Measurements from ENCODE around the gene ADH1B. TPM values are rescaled to one million over a fixed set of nuclear protein-coding genes. Genes with fewer than 3 reads are reported as not detected.

Gene ADH1B
- polyA plus RNA-seq, 1 donor (not counting 4 experiments of a cell fraction or from before 2014, with no cell fraction given): not detected

DNA sequence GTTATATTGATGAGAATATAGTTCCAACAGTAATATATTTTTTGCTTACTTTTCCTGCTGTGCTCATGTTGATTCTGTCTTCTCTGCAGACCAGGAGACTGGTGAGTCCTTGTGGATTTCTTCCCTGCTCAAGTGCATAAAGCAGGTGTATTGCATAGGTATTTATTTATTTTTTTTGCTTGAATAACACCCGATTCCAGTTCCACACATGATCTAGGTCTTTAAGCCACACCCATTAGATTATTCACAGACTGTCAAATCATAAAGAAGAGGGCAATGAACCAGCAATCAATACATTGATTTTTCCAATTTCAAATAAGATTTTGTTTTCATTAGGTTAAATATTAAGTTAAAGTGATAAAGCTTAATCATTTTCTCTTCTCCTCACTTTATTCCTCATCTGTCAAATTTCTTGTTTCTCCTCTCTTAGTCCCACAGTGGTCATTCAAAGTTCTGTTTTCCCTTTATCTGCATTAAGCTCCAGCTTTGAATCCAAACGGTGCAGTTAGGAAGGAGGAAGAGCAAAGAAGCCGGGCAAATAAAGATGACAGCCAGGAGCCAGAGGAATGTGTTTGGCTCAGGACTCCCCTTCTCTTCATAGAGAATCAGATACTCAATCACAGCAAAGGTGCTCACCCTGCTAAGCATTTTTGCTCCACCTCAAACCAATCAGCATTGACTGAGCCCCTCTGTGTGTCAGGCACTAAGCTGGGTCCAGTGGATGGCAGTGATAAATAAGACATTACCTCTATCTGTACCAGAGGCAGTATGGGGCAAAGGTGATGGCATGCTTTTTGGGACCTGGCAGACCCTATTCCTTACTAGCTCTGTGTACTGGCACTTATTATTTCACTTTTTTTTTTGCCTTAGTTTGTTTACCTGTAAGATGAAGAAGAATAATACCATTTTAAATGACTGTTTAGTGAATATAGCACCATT lies 30.1 kb downstream of the ADH1B start, which contains the start of gene ADH1A:
ADH1A (minus strand) TSS at position 138 of the 939 bp plus-strand sequence; CDS start at position 67, 71 bp downstream.
- H3K4me3 ChIP-seq (ENCODE audit: control insufficient read depth in 2 of 3, extremely low read depth in 1 of 3, insufficient read depth in 2 of 3, low read depth in 1 of 3, low read length in 3 of 3): no peak within 1 kb of the TSS
- H3K79me2 ChIP-seq (ENCODE audit: control insufficient read depth, insufficient read depth, low read length): no peaks in the 10 kb centered on the region
- H2AFZ ChIP-seq (ENCODE audit: control insufficient read depth, low read length): no peak within 1 kb of the TSS

DNA sequence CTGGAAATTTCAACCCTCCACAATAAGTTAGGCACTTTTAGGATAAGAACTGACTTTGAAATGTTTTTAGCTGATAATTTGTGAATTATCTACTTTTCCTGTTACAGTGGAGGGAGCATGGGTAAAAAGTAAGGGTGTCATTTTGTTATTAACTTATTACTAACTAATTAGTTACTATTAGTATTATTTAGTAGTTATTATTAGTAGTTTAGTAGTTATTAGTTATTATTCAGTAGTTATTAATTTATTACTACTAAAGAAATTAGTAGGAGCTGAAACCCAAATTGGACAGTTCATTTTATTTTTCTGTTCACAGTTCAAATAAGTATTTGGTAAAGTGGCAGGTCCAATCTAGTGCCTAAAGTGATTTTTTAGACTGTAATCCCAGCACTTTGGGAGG lies 35.8 kb downstream of the ADH1B start:
- H3K4me3 ChIP-seq (ENCODE audit: control insufficient read depth in 2 of 3, extremely low read depth in 1 of 3, insufficient read depth in 2 of 3, low read depth in 1 of 3, low read length in 3 of 3): no peak overlapping the region
- H2AFZ ChIP-seq (ENCODE audit: control insufficient read depth, low read length): no peak overlapping the region
- H3K27me3 ChIP-seq (ENCODE audit: control insufficient read depth, extremely low read depth, insufficient read depth, low read length): no peaks in the 10 kb centered on the region
- H4K20me1 ChIP-seq (ENCODE audit: control insufficient read depth, extremely low read depth, insufficient read depth, low read length): no peaks in the 10 kb centered on the region
- DNase-seq (ENCODE audit: low read depth, low spot score) (no peak), FAIRE-seq (no peak)
- H3K27ac ChIP-seq (ENCODE audit: control insufficient read depth, insufficient read depth, low read length): no peak overlapping the region
- H3K4me1 ChIP-seq (ENCODE audit: control insufficient read depth, extremely low read depth, insufficient read depth, low read length): no peaks in the 10 kb centered on the region
- H3K4me2 ChIP-seq (ENCODE audit: control insufficient read depth, extremely low read depth, insufficient read depth, low read depth, low read length): no peak overlapping the region
- TF ChIP-seq, protein P1, sequence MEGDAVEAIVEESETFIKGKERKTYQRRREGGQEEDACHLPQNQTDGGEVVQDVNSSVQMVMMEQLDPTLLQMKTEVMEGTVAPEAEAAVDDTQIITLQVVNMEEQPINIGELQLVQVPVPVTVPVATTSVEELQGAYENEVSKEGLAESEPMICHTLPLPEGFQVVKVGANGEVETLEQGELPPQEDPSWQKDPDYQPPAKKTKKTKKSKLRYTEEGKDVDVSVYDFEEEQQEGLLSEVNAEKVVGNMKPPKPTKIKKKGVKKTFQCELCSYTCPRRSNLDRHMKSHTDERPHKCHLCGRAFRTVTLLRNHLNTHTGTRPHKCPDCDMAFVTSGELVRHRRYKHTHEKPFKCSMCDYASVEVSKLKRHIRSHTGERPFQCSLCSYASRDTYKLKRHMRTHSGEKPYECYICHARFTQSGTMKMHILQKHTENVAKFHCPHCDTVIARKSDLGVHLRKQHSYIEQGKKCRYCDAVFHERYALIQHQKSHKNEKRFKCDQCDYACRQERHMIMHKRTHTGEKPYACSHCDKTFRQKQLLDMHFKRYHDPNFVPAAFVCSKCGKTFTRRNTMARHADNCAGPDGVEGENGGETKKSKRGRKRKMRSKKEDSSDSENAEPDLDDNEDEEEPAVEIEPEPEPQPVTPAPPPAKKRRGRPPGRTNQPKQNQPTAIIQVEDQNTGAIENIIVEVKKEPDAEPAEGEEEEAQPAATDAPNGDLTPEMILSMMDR (optimal IDR thresholded peaks at IDR 0.05 in 1 of 3, IDR thresholded peaks at IDR 0.05 in 1 of 3, conservative IDR thresholded peaks at IDR 0.05 in 1 of 3; ENCODE audit: extremely low read depth in 1 of 3, insufficient read depth in 2 of 3, low read length in 3 of 3): no peak
- TF ChIP-seq EZH2 (IDR thresholded peaks at IDR 0.05; ENCODE audit: low read length): no peak
- no peak overlapping the region for H3K9ac ChIP-seq (ENCODE audit: control insufficient read depth, extremely low read depth, insufficient read depth, low read length)
- dilution Hi-C loops (cut with MboI; ENCODE audit: extremely low pct_ligation_motif_present, low sequenced_read_pairs): no loop called here
- no peaks in the 10 kb centered on the region for H3K36me3 ChIP-seq (ENCODE audit: control insufficient read depth in 2 of 2, extremely low read depth in 1 of 2, insufficient read depth in 2 of 2, low read length in 2 of 2)
- no peaks in the 10 kb centered on the region for H3K79me2 ChIP-seq (ENCODE audit: control insufficient read depth, insufficient read depth, low read length)
- no peaks in the 10 kb centered on the region for H3K9me1 ChIP-seq (ENCODE audit: control insufficient read depth, extremely low read depth, insufficient read depth, low read length)
- H3K9me3 ChIP-seq (ENCODE audit: control insufficient read depth, low read depth, low read length): no peaks in the 10 kb centered on the region

More for the DNA sequence above, 30.1 kb downstream of the ADH1B start, which contains the start of gene ADH1A:
- Histone ChIP-seq H3K27me3 (ENCODE audit: control insufficient read depth, extremely low read depth, insufficient read depth, low read length) (no peaks in the 10 kb centered on the region), H3K4me2 (ENCODE audit: control insufficient read depth, extremely low read depth, insufficient read depth, low read depth, low read length) (no peak within 1 kb of the TSS), H3K36me3 (ENCODE audit: control insufficient read depth in 2 of 2, extremely low read depth in 1 of 2, insufficient read depth in 2 of 2, low read length in 2 of 2) (peaks cover 0 to 2% of the 10 kb centered on the region in 2 experiments), H3K4me1 (ENCODE audit: control insufficient read depth, extremely low read depth, insufficient read depth, low read length) (peaks cover 4% of the 10 kb centered on the region), H3K9ac (ENCODE audit: control insufficient read depth, extremely low read depth, insufficient read depth, low read length) (no peak within 1 kb of the TSS), H4K20me1 (ENCODE audit: control insufficient read depth, extremely low read depth, insufficient read depth, low read length) (no peaks in the 10 kb centered on the region), H3K9me3 (ENCODE audit: control insufficient read depth, low read depth, low read length) (no peaks in the 10 kb centered on the region), H3K9me1 (ENCODE audit: control insufficient read depth, extremely low read depth, insufficient read depth, low read length) (no peaks in the 10 kb centered on the region), H3K27ac (ENCODE audit: control insufficient read depth, insufficient read depth, low read length) (no peak within 1 kb of the TSS)
- dilution Hi-C loops (cut with MboI; ENCODE audit: extremely low pct_ligation_motif_present, low sequenced_read_pairs): no loop called here
- TF ChIP-seq EZH2 (IDR thresholded peaks at IDR 0.05; ENCODE audit: low read length): no peak
- TF ChIP-seq, protein P1 (optimal IDR thresholded peaks at IDR 0.05 in 1 of 3, IDR thresholded peaks at IDR 0.05 in 1 of 3, conservative IDR thresholded peaks at IDR 0.05 in 1 of 3; ENCODE audit: extremely low read depth in 1 of 3, insufficient read depth in 2 of 3, low read length in 3 of 3): no peak
- FAIRE-seq (no peak), DNase-seq (ENCODE audit: low read depth, low spot score) (no peak)

Data from keratinocyte (primary cell).